Spleen (tissue), 11 donors: ENCODE results near the gene SCAMP4. TPM values are rescaled to one million over a fixed set of nuclear protein-coding genes. Genes with fewer than 3 reads are reported as not detected.

Experiments
- DNase-seq: peaks from one replicate; pipeline ENCODE4 v3.0.0-alpha.2; 2020
- H3K27ac ChIP-seq, 8 donors: fragments of 200-600 bp; sonication (generic) in 7 of 8; 1 replicate in 4 of 8; 2 replicates in 4 of 8; pipeline versions ENCODE4 v1.5.0 to v1.8.0; 2016 to 2021; ENCODE audit warnings: inconsistent platforms in 4 of 8, mild to moderate bottlenecking in 4 of 8, moderate library complexity in 1 of 8
- H3K27me3 ChIP-seq, 7 donors: fragments of 200-600 bp; sonication (generic) in 6 of 7; replicated peaks in 1 of 7; 1 replicate in 4 of 7; 2 replicates in 3 of 7; pipeline versions ENCODE4 v1.5.0 to v1.8.0; 2016 to 2021; ENCODE audit warnings: inconsistent platforms in 3 of 7, mild to moderate bottlenecking in 1 of 7
- H3K36me3 ChIP-seq, 6 donors: fragments of 200-600 bp; sonication (generic) in 5 of 6; 1 replicate in 4 of 6; 2 replicates in 2 of 6; pipeline versions ENCODE4 v1.5.0 to v1.8.0; 2016 to 2021; ENCODE audit warnings: inconsistent platforms in 2 of 6
- H3K4me1 ChIP-seq, 6 donors: fragments of 200-600 bp; sonication (generic) in 5 of 6; 1 replicate in 3 of 6; 2 replicates in 3 of 6; pipeline versions ENCODE4 v1.5.0 to v1.8.0; 2016 to 2021; ENCODE audit warnings: inconsistent platforms in 3 of 6
- H3K4me3 ChIP-seq, 8 donors: fragments of 200-600 bp; sonication (generic) in 7 of 8; 1 replicate in 4 of 8; 2 replicates in 4 of 8; pipeline versions ENCODE4 v1.5.0 to v1.8.0; 2016 to 2021; ENCODE audit warnings: inconsistent platforms in 4 of 8, mild to moderate bottlenecking in 4 of 8, moderate library complexity in 2 of 8
- H3K9me3 ChIP-seq, 8 donors: fragments of 200-600 bp; sonication (generic) in 7 of 8; 1 replicate in 4 of 8; 2 replicates in 4 of 8; pipeline versions ENCODE4 v1.5.0 to v1.8.0; 2016 to 2021; ENCODE audit warnings: inconsistent platforms in 4 of 8
- POLR2A ChIP-seq, 3 donors: fragments of 450-650 bp; IDR thresholded peaks; one replicate each; pipeline ENCODE4 v1.5.1; 2017; ENCODE audit warnings: antibody characterized with exemption in 3 of 3, mild to moderate bottlenecking in 1 of 3
- POLR2AphosphoS5 ChIP-seq, 3 donors: sonication (generic); formaldehyde crosslinking; IDR thresholded peaks; one replicate each; pipeline ENCODE4 v1.5.1; 2017; ENCODE audit warnings: antibody characterized with exemption in 3 of 3
- WGBS, 5 donors: extraction: QIAGEN DNeasy Blood & Tissue Kit in 3 of 5; methylation state at CpG; one replicate each; pipeline versions ENCODE4 v1.1.5 to v1.1.7; 2013 to 2018; 5-methylcytosine and 5-hydroxymethylcytosine counted together
- intact Hi-C: fragments of 100-400 bp; cut with DNase I; formaldehyde crosslinking; loops from one replicate; pipeline ENCODE4 v1.15.0; 2023; ENCODE audit warnings: low total_unique reads
- polyA plus RNA-seq, 3 donors: library from polyadenylated mRNA; stranded (reverse); fragments of 200-250 nt; gene quantifications; one replicate each; pipeline ENCODE4 v1.2.1, GENCODE V29; 2013
- total RNA-seq, 7 donors: library from RNA; depleted of rRNA in 3 of 7; stranded (reverse); fragments of >200 nt in 3 of 7; fragmentation: NEBNext Ultra II Directional in 4 of 7; extraction: Animal tissue kit (Norgen Biotek cat#: 25700) in 4 of 7; gene quantifications; one replicate each; pipeline versions ENCODE4 v1.1.0 to v1.2.1, GENCODE V29; 2016 to 2021
- TF ChIP-seq, protein P1 (sequence below), 11 experiments: fragments of 200-600 bp in 7 of 11; fragments of 450-650 bp in 4 of 11; sonication (generic) in 4 of 11; IDR thresholded peaks in 8 of 11; conservative IDR thresholded peaks in 3 of 11; 1 replicate in 7 of 11; 2 replicates in 4 of 11; pipeline versions ENCODE4 v1.4.0 to v1.8.0; 2016 to 2021; ENCODE audit warnings: antibody characterized with exemption in 11 of 11, inconsistent platforms in 4 of 11, mild to moderate bottlenecking in 1 of 11
- donor health status: healthy with polysubstance abuse.
- donor health status: DM: no; HTN: no; CAD: no; lungs with moderate emphysema.
- donor health status: DM: no; HTN: no; CAD: no.
- donor health status: Bipolar disorder and iron deficiency.
- donor health status: healthy.
- donor health status: DM: no; HTN: no; CAD: no.
- donor health status: DM: yes; HTN: yes; CAD: no.

The SCAMP4 gene
- total and polyA plus RNA-seq, 10 donors = 13.0 to 92.2 (median 51.8) TPM

DNA sequence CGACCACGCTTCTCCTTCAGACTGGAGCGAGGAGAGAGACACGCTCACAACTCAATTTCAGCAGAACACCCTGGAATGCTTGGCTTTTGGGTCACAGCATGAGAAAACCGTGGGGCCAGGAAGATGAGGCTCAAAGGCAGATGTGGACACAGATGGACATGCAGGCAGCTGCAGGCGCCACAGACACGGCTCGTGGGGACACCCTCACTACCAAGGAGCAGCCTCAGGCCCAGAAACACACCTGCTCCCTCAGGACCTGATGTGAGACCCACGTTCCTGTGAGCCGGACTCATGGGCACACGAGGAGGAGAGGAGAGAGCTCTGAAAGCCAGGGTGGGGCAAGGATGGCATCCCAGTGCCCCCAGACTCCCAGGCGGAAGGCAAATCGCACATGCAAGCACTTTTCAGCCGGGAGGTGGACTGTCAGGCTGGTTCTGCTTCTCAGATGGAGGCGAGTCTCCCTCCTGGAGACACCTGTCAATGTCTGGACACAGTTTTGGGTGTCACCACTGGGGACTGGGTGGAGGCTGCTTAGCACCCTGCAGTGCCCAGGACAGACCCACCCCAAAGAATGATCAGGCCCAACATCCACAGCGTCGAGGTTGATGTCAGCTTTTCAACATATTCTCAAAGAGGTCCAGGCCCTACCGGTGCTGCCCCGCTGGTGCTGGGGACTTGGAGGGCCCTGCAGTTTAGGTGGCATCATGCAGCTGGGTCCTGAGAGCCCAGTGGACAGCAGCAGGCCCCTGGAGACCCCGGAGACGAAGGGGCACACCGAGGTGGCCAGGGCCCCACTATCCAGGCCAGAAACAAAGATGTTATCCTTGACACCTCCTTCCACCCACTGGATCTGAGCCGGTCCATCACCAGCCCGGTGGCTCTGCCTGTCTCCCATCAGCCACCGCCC lies 22.2 kb upstream of the SCAMP4 start:
- H3K9me3 ChIP-seq = no peaks in the 10 kb centered on the region
- H3K4me1 ChIP-seq = peaks cover 33 to 80% (median 58%) of the 10 kb centered on the region in 6 donors
- intact Hi-C loops = no loop called here
- peaks cover 0 to 29% (median 17%) of the 10 kb centered on the region in 6 donors for H3K36me3 ChIP-seq
- TF ChIP-seq POLR2AphosphoS5 (IDR thresholded peaks at IDR 0.05) (peak in 1 of 3 donors; percentile 18), POLR2A (IDR thresholded peaks at IDR 0.05) (no peak)
- TF ChIP-seq, protein P1, sequence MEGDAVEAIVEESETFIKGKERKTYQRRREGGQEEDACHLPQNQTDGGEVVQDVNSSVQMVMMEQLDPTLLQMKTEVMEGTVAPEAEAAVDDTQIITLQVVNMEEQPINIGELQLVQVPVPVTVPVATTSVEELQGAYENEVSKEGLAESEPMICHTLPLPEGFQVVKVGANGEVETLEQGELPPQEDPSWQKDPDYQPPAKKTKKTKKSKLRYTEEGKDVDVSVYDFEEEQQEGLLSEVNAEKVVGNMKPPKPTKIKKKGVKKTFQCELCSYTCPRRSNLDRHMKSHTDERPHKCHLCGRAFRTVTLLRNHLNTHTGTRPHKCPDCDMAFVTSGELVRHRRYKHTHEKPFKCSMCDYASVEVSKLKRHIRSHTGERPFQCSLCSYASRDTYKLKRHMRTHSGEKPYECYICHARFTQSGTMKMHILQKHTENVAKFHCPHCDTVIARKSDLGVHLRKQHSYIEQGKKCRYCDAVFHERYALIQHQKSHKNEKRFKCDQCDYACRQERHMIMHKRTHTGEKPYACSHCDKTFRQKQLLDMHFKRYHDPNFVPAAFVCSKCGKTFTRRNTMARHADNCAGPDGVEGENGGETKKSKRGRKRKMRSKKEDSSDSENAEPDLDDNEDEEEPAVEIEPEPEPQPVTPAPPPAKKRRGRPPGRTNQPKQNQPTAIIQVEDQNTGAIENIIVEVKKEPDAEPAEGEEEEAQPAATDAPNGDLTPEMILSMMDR (IDR thresholded peaks at IDR 0.05 in 8 of 11, conservative IDR thresholded peaks at IDR 0.05 in 3 of 11) = no peak
- H3K27ac ChIP-seq = peak overlapping the region; percentile 79 to 95 (median 93)
- no peak for DNase-seq
- WGBS, 5 donors = 59 to 66% (median 66%) methylated on average over 8 to 25 of the region's 25 CpGs
- no peaks in the 10 kb centered on the region for H3K27me3 ChIP-seq
- H3K4me3 ChIP-seq = peak overlapping the region; percentile 68 to 96 (median 88)

DNA sequence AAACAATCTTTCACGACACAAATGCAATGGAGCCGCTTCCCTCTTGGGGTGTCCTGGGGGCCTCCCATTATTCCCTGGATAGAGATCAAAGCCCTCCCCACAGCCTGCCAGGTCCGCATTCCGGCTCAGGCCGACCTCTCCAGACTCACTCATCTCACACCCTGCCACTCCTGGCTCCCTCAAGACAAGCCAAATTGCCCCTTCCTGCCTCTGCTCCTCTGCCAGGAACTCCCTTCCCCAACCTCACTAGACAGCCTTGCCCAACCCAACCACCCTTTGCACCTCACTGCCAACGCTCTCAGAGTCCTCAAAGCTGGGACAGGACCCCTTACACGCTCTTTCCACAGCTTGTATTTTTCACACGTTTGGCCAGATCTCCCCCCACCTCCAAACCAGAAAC lies 21.4 kb upstream of the SCAMP4 start:
- 34 to 42% (median 38%) methylated on average over 8 of the region's 8 CpGs for WGBS, 5 donors
- Histone ChIP-seq H3K4me1 (peaks cover 33 to 75% (median 58%) of the 10 kb centered on the region in 6 donors), H3K27ac (peak overlapping the region; percentile 79 to 95 (median 93)), H3K27me3 (no peaks in the 10 kb centered on the region), H3K9me3 (no peaks in the 10 kb centered on the region), H3K36me3 (peaks cover 0 to 25% (median 14%) of the 10 kb centered on the region in 6 donors), H3K4me3 (peak overlapping the region; percentile 68 to 96 (median 88))
- DNase-seq = no peak
- TF ChIP-seq, protein P1 (IDR thresholded peaks at IDR 0.05 in 8 of 11, conservative IDR thresholded peaks at IDR 0.05 in 3 of 11) = no peak
- intact Hi-C loops = no loop called here

DNA sequence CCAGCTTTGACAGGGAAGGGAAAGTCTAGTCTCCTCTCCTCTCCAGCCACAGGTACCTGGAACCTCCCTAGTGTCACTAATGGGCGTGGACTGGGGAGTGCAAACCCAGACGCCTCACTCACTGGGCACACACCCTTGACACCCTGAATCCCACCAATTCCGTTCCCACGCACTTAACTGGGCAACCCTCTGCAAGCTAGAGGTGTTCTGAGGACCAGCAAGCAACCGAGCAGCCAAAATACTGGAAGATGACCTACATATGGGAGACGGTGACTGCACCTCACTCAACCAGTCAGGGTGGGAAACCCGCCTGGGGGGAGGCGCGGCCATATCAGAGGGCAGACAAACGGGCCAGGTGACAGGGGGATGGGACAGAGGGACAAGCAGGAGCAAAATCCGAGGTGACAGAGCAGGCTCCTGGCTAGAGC lies 20.9 kb upstream of the SCAMP4 start:
- Histone ChIP-seq H3K27ac (peak overlapping the region; percentile 79 to 95 (median 93)), H3K4me1 (peaks cover 33 to 72% (median 58%) of the 10 kb centered on the region in 6 donors), H3K9me3 (no peaks in the 10 kb centered on the region), H3K36me3 (peaks cover 0 to 20% (median 10%) of the 10 kb centered on the region in 6 donors), H3K4me3 (peak overlapping the region; percentile 68 to 96 (median 88)), H3K27me3 (no peaks in the 10 kb centered on the region)
- intact Hi-C loops = no loop called here
- no peak for DNase-seq
- no peak for TF ChIP-seq POLR2AphosphoS5 (IDR thresholded peaks at IDR 0.05)
- TF ChIP-seq, protein P1 (IDR thresholded peaks at IDR 0.05 in 8 of 11, conservative IDR thresholded peaks at IDR 0.05 in 3 of 11) = no peak
- no peak for TF ChIP-seq POLR2A (IDR thresholded peaks at IDR 0.05)
- 2 to 6% (median 3%) methylated on average over 9 to 11 of the region's 11 CpGs for WGBS, 5 donors

DNA sequence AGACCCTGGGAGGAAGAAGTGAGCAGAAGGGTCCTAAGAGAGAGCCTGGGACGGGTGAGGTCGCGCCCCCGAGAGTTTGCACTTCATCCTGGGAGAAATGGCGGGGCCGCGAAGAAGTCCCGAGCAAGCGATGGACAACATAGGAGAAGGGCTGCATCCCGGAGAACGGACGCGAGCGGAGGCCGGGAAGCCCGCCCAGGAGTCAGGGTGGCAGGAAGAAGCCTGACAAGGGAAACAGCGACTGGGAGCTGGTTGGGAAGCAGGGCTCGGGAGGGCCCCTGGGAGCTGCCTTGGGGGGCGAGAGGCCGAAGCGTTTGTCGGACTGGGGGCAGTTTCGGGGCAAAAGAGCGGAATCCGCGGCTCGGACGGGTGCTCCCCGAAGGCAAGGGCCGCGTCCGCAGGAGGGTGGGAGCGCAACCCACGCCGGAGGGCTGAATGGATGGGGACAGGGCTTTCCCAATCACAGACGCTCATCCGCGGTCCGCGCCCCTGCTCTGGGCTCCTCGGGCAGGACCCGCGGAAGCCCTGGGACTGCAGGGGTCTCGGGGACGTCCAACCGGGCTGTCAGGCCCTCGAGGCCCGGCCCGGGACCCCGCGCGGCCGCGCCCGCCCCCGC lies 20.4 kb upstream of the SCAMP4 start:
- Histone ChIP-seq H3K4me1 (peaks cover 33 to 71% (median 58%) of the 10 kb centered on the region in 6 donors), H3K4me3 (peak overlapping the region; percentile 68 to 96 (median 88)), H3K9me3 (no peaks in the 10 kb centered on the region), H3K27ac (peak overlapping the region; percentile 79 to 95 (median 93)), H3K36me3 (peaks cover 0 to 14% (median 10%) of the 10 kb centered on the region in 6 donors), H3K27me3 (no peaks in the 10 kb centered on the region)
- intact Hi-C loops = no loop called here
- peak in 1 of 3 donors; percentile 12 for TF ChIP-seq POLR2AphosphoS5 (IDR thresholded peaks at IDR 0.05)
- TF ChIP-seq, protein P1 (IDR thresholded peaks at IDR 0.05 in 8 of 11, conservative IDR thresholded peaks at IDR 0.05 in 3 of 11) = no peak
- 0 to 1% (median 1%) methylated on average over 22 to 56 of the region's 56 CpGs for WGBS, 5 donors
- peak; percentile 90 for DNase-seq
